Breast epithelium (tissue), 3 donors: ENCODE measurements around the gene KRT6B.

Experiments used
- CTCF ChIP-seq, 3 donors: fragments of 450-650 bp; IDR thresholded peaks; one replicate each; pipeline ENCODE4 v1.5.1; 2016 to 2017; ENCODE audit warnings: antibody characterized with exemption in 3 of 3, mild to moderate bottlenecking in 3 of 3, moderate library complexity in 3 of 3
- POLR2A ChIP-seq: fragments of 450-650 bp; IDR thresholded peaks from one replicate; pipeline ENCODE4 v1.6.1; 2016; ENCODE audit warnings: antibody characterized with exemption, mild to moderate bottlenecking, moderate library complexity

GRCh38 chr12:52398176-52398575, 53.8 kb downstream of the KRT6B start:
- TF ChIP-seq CTCF (IDR thresholded peaks at IDR 0.05) (no peak), POLR2A (no peak)
